SU-DHL-6 (cell line): ENCODE measurements around the gene PARP14.
"Not testable (repeated sequence)": the region's sequence is repeated elsewhere in the genome, so short reads cannot be mapped to it uniquely, and the experiment has no call there.

Experiments used
- H2AFZ ChIP-seq: fragments of 200-600 bp; sonication (generic); 2 replicates; pipeline ENCODE4 v1.6.1; 2014; ENCODE audit warnings: low read depth, mild to moderate bottlenecking, moderate library complexity, mixed read lengths, antibody characterized with exemption, low read length; ENCODE audit not compliant: severe bottlenecking
- H3F3A ChIP-seq: fragments of 200-600 bp; shearing (Covaris generic); 2 replicates; pipeline ENCODE4 v1.6.0; 2016; ENCODE audit warnings: antibody characterized with exemption, mild to moderate bottlenecking; ENCODE audit not compliant: insufficient read depth
- H3K27ac ChIP-seq: fragments of 200-600 bp; sonication (generic); 2 replicates; pipeline ENCODE4 v1.5.1; 2016; ENCODE audit warnings: low read depth, mild to moderate bottlenecking, low read length, moderate library complexity, mixed read lengths
- H3K27me3 ChIP-seq: fragments of 200-600 bp; sonication (generic), shearing (Covaris generic); 2 replicates; pipeline ENCODE4 v1.6.0; 2014; ENCODE audit warnings: mild to moderate bottlenecking, low read length
- H3K36me3 ChIP-seq: fragments of 200-600 bp; sonication (generic); 2 replicates; pipeline ENCODE4 v1.6.1; 2014; ENCODE audit warnings: mild to moderate bottlenecking, low read length, mixed read lengths
- H3K4me2 ChIP-seq: fragments of 300-600, 200-600 bp; shearing (Covaris generic), sonication (generic); 2 replicates; pipeline ENCODE4 v1.6.0; 2014; ENCODE audit warnings: low read length, low read depth, mild to moderate bottlenecking; ENCODE audit not compliant: poor library complexity, severe bottlenecking
- H3K4me3 ChIP-seq: fragments of 200-600 bp; sonication (generic); 2 replicates; pipeline ENCODE4 v1.5.1; 2014; ENCODE audit warnings: antibody characterized with exemption, low read length, mild to moderate bottlenecking, mixed read lengths; ENCODE audit not compliant: insufficient read depth, poor library complexity, severe bottlenecking
- H3K79me2 ChIP-seq: fragments of 200-600 bp; sonication (generic); 2 replicates; pipeline ENCODE4 v1.6.1; 2014; ENCODE audit warnings: mild to moderate bottlenecking, low read length, moderate library complexity; ENCODE audit not compliant: insufficient read depth
- H3K9ac ChIP-seq: fragments of 200-600 bp; sonication (generic); 2 replicates; pipeline ENCODE4 v1.7.0; 2014; ENCODE audit warnings: mild to moderate bottlenecking, low read length
- H3K9me2 ChIP-seq: fragments of 200-600 bp; sonication (generic); replicated peaks from 2 replicates; pipeline ENCODE4 v1.6.1; 2014; ENCODE audit warnings: low read length; ENCODE audit not compliant: insufficient read depth
- H3K9me3 ChIP-seq: fragments of 200-600 bp; sonication (generic); 2 replicates; pipeline ENCODE4 v1.6.1; 2014; ENCODE audit warnings: low read length, mixed read lengths; ENCODE audit not compliant: insufficient read depth
- H4K20me1 ChIP-seq: fragments of 200-600 bp; sonication (generic); 2 replicates; pipeline ENCODE4 v1.6.1; 2014; ENCODE audit warnings: low read depth, mild to moderate bottlenecking, antibody characterized with exemption, low read length, moderate library complexity, mixed read lengths
- EZH2phosphoT487 ChIP-seq: fragments of 200-600 bp; sonication (generic), shearing (Covaris generic); conservative IDR thresholded peaks from 2 replicates; pipeline ENCODE4 v1.6.1; 2018; ENCODE audit warnings: mild to moderate bottlenecking, antibody characterized with exemption, low read length, moderate library complexity, mixed read lengths
- TF ChIP-seq, protein P1 (sequence below): fragments of 200-600 bp; sonication (generic); IDR thresholded peaks from one replicate; pipeline ENCODE4 v1.5.1; 2017; ENCODE audit warnings: antibody characterized with exemption, mild to moderate bottlenecking, low read length, moderate library complexity; ENCODE audit not compliant: insufficient read depth, poor library complexity, severe bottlenecking

The PARP14 gene

DNA sequence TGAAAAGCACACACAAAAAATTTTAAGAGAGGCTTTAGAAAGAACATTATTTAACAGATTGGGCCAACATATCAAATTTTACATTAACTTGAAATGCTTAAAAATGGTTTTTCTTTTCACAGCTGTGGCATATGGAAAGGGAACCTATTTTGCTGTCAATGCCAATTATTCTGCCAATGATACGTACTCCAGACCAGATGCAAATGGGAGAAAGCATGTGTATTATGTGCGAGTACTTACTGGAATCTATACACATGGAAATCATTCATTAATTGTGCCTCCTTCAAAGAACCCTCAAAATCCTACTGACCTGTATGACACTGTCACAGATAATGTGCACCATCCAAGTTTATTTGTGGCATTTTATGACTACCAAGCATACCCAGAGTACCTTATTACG lies 47.5 kb downstream of the PARP14 start:
- no peak for TF ChIP-seq EZH2phosphoT487
- TF ChIP-seq, protein P1, sequence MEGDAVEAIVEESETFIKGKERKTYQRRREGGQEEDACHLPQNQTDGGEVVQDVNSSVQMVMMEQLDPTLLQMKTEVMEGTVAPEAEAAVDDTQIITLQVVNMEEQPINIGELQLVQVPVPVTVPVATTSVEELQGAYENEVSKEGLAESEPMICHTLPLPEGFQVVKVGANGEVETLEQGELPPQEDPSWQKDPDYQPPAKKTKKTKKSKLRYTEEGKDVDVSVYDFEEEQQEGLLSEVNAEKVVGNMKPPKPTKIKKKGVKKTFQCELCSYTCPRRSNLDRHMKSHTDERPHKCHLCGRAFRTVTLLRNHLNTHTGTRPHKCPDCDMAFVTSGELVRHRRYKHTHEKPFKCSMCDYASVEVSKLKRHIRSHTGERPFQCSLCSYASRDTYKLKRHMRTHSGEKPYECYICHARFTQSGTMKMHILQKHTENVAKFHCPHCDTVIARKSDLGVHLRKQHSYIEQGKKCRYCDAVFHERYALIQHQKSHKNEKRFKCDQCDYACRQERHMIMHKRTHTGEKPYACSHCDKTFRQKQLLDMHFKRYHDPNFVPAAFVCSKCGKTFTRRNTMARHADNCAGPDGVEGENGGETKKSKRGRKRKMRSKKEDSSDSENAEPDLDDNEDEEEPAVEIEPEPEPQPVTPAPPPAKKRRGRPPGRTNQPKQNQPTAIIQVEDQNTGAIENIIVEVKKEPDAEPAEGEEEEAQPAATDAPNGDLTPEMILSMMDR: no peak
- H2AFZ ChIP-seq: no peak overlapping the region
- H4K20me1 ChIP-seq: no peaks in the 10 kb centered on the region
- no peaks in the 10 kb centered on the region for H3K9me3 ChIP-seq
- H3F3A ChIP-seq: no peaks in the 10 kb centered on the region
- no peak overlapping the region for H3K9ac ChIP-seq
- no peaks in the 10 kb centered on the region for H3K27me3 ChIP-seq
- no peaks in the 10 kb centered on the region for H3K36me3 ChIP-seq
- H3K27ac ChIP-seq: no peak overlapping the region
- no peaks in the 10 kb centered on the region for H3K9me2 ChIP-seq
- no peak overlapping the region for H3K4me3 ChIP-seq
- H3K4me2 ChIP-seq: no peak overlapping the region
- H3K79me2 ChIP-seq: no peaks in the 10 kb centered on the region

DNA sequence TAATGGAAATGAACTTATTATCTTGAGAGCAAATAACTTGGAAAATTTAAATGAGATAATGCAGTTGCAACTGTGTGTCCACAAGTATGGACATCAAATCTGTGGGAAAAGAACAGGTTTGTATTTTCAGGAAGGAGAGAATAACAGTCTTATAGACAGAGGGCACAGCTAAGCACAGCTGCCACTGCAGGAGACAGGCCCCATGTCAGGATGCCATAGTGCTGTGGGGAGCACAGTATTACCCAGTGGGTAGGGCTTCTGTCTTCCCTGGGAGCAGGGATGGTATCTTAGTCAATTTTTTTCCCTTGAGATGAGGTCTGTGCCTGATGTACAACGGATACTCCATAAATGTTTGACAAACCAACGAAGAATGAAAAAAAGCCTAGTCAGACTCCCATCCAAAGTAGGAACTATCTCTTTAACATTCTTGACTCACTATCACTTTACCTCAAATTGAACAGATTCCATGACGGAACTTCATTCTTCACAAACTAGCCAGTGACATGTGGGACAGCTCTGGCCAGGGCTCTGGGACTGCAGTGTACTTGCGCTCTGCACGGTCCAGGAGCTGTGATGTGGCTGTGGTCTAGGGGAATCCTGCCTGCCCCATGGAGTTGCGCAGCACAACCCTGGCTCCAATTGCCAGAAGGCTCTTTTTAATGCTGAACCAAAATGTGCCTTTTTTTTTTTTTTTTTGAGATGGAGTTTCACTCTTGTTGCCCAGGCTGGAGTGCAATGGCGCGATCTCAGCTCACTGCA lies 48.3 kb downstream of the PARP14 start:
- Histone ChIP-seq H3K27ac (no peak overlapping the region), H3K9ac (no peak overlapping the region)

GRCh38 chr3:122730240-122730639 lies 49.6 kb downstream of the PARP14 start:
- Histone ChIP-seq H3K79me2 (no peaks in the 10 kb centered on the region), H3F3A (no peaks in the 10 kb centered on the region), H3K27ac (no peak overlapping the region), H3K9me2 (no peaks in the 10 kb centered on the region), H3K36me3 (no peaks in the 10 kb centered on the region), H4K20me1 (no peaks in the 10 kb centered on the region), H3K27me3 (no peaks in the 10 kb centered on the region), H3K9ac (no peak overlapping the region), H2AFZ (no peak overlapping the region), H3K9me3 (no peaks in the 10 kb centered on the region), H3K4me3 (no peak overlapping the region), H3K4me2 (no peak overlapping the region)
- no peak for TF ChIP-seq EZH2phosphoT487
- TF ChIP-seq, protein P1: no peak

More for the DNA sequence above, 48.3 kb downstream of the PARP14 start:
- H3K79me2 ChIP-seq: no peaks in the 10 kb centered on the region
- TF ChIP-seq, protein P1: no peak
- H3K36me3 ChIP-seq: no peaks in the 10 kb centered on the region
- H4K20me1 ChIP-seq: no peaks in the 10 kb centered on the region
- H2AFZ ChIP-seq: no peak overlapping the region
- H3K4me2 ChIP-seq: no peak overlapping the region
- H3F3A ChIP-seq: no peaks in the 10 kb centered on the region
- H3K27me3 ChIP-seq: no peaks in the 10 kb centered on the region
- H3K9me3 ChIP-seq: no peaks in the 10 kb centered on the region
- no peaks in the 10 kb centered on the region for H3K9me2 ChIP-seq
- no peak overlapping the region for H3K4me3 ChIP-seq

DNA sequence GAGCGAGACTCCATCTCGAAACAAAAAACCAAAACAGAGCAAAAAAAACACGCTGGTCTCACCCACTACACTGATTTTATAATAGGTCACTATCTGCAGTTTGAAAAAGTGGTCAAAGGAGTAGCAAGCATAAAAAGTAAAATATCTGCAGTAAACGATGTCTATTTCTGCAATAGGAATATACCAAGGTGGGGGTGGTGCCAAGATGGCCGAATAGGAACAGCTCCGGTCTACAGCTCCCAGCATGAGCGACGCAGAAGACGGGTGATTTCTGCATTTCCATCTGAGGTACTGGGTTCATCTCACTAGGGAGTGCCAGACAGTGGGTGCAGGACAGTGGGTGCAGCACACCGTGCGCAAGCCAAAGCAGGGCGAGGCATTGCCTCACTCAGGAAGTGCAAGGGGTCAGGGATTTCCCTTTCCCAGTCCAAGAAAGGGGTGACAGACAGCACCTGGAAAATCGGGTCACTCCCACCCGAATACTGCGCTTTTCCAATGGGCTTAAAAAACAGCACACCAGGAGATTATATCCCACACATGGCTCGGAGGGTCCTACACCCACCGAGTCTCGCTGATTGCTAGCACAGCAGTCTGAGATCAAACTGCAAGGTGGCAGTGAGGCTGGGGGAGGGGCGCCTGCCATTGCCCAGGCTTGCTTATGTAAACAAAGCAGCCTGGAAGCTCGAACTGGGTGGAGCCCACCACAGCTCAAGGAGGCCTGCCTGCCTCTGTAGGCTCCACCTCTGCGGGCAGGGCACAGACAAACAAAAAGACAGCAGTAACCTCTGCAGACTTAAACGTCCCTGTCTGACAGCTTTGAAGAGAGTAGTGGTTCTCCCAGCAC lies 52.3 kb downstream of the PARP14 start:
- not testable (repeated sequence) for H4K20me1 ChIP-seq, H2AFZ ChIP-seq, H3K27me3 ChIP-seq, H3K9me2 ChIP-seq, H3K9ac ChIP-seq, H3F3A ChIP-seq, H3K27ac ChIP-seq, H3K9me3 ChIP-seq, H3K4me3 ChIP-seq, H3K4me2 ChIP-seq, H3K36me3 ChIP-seq, H3K79me2 ChIP-seq
